HepG2 (cell line): ENCODE results near the gene PPM1E. TPM values are rescaled to one million over a fixed set of nuclear protein-coding genes. Genes with fewer than 3 reads are reported as not detected.

Experiments
- ATAC-seq: fragments of 200-7000 bp; cut with Tn5 transposase; 3 replicates; pipeline ENCODE4 v1.9.1; 2020; ENCODE audit warnings: mild to moderate bottlenecking, moderate library complexity
- BruUV-seq: library from RNA; stranded (reverse); fragments of 400-500 nt; replicated peaks from 2 replicates; lab custom pipeline; 2021; lab: Mats Ljungman, UMichigan
- CTCF ChIA-PET: fragments of 300-600 bp; formaldehyde crosslinking; extraction: SDS; loops from one replicate; lab custom pipeline; 2021; ENCODE audit warnings: low total read pairs, inconsistent platforms, low intra/inter-chr PET ratio; lab: Yijun Ruan, JAX
- POLR2A ChIA-PET: fragments of 350-600 bp; sonication (Branson Sonifier 250); formaldehyde crosslinking; loops from one replicate; lab custom pipeline; 2020; ENCODE audit warnings: antibody characterized with exemption, inconsistent platforms; lab: Yijun Ruan, JAX
- DNase-seq: peaks from one replicate; pipeline ENCODE4 v3.0.0-alpha.2; 2015; ENCODE audit warnings: low spot score
- FAIRE-seq: peaks from 3 replicates; lab custom pipeline; 2011; peaks lifted over from hg19 to GRCh38; lab: Jason Lieb, UNC
- H2AFZ ChIP-seq: one replicate; pipeline ENCODE4 v1.6.1; 2011; ENCODE audit warnings: low read length, inconsistent platforms
- H3K27ac ChIP-seq: fragments of 300-600 bp; 3 replicates; pipeline ENCODE4 v1.8.0; 2011; ENCODE audit warnings: mixed run types, mild to moderate bottlenecking, mixed read lengths, low read length, inconsistent platforms; ENCODE audit not compliant: insufficient read depth; ENCODE audit errors: extremely low read length
- H3K27me3 ChIP-seq, 2 experiments: fragments of 200-600 bp in 1 of 2; 2 replicates in 1 of 2; 3 replicates in 1 of 2; pipeline versions ENCODE4 v1.6.0 to v1.8.0; 2011; ENCODE audit warnings: low read length in 2 of 2, mild to moderate bottlenecking in 2 of 2, moderate library complexity in 2 of 2, inconsistent platforms in 1 of 2; ENCODE audit not compliant: insufficient read depth in 2 of 2, control insufficient read depth in 1 of 2
- H3K36me3 ChIP-seq, 2 experiments: fragments of 200-600 bp in 1 of 2; replicated peaks in 1 of 2; 2 replicates in 1 of 2; 3 replicates in 1 of 2; pipeline versions ENCODE4 v1.5.1 to v1.8.0; 2011; ENCODE audit warnings: low read length in 2 of 2, inconsistent platforms in 1 of 2; ENCODE audit not compliant: insufficient read depth in 2 of 2, control insufficient read depth in 1 of 2
- H3K4me1 ChIP-seq: 2 replicates; pipeline ENCODE4 v1.5.1; 2012; ENCODE audit warnings: low read length, inconsistent platforms; ENCODE audit not compliant: insufficient read depth
- H3K4me2 ChIP-seq: 2 replicates; pipeline ENCODE4 v1.6.0; 2011; ENCODE audit warnings: low read depth, low read length, inconsistent platforms
- H3K4me3 ChIP-seq, 3 experiments: fragments of 200-600 bp in 1 of 3; sonication (generic), shearing (Covaris generic) in 1 of 3; replicated peaks in 1 of 3; 2 replicates each; pipeline ENCODE4 v1.5.1; 2011 to 2016; ENCODE audit warnings: low read length in 3 of 3, inconsistent platforms in 2 of 3, low read depth in 2 of 3, mild to moderate bottlenecking in 2 of 3, control low read depth in 1 of 3, mixed read lengths in 1 of 3; ENCODE audit not compliant: insufficient read depth in 1 of 3
- H3K79me2 ChIP-seq: one replicate; pipeline ENCODE4 v1.6.1; 2011; ENCODE audit warnings: low read length, inconsistent platforms; ENCODE audit not compliant: insufficient read depth
- H3K9ac ChIP-seq: 2 replicates; pipeline ENCODE4 v1.6.0; 2011; ENCODE audit warnings: mild to moderate bottlenecking, low read depth, low read length, inconsistent platforms; ENCODE audit not compliant: insufficient read depth
- H3K9me3 ChIP-seq: 2 replicates; pipeline ENCODE4 v1.5.1; 2012; ENCODE audit warnings: mild to moderate bottlenecking, low read length
- H4K20me1 ChIP-seq: 2 replicates; pipeline ENCODE4 v1.6.0; 2011; ENCODE audit warnings: inconsistent platforms, mild to moderate bottlenecking, low read length, moderate library complexity; ENCODE audit not compliant: insufficient read depth
- ATF6 ChIP-seq: sonication (generic); formaldehyde crosslinking; conservative IDR thresholded peaks from 2 replicates; pipeline ENCODE4 v1.4.0; 2020; ENCODE audit warnings: missing genetic modification reagents
- HIVEP1 ChIP-seq: sonication (generic); formaldehyde crosslinking; IDR thresholded peaks from 2 replicates; pipeline ENCODE4 v1.4.0; 2020; ENCODE audit warnings: mild to moderate bottlenecking, missing genetic modification reagents
- HOXA3 ChIP-seq: sonication (generic); formaldehyde crosslinking; IDR thresholded peaks from 2 replicates; pipeline ENCODE4 v1.5.0; 2020; ENCODE audit warnings: missing genetic modification reagents
- ZHX2 ChIP-seq, 2 experiments: sonication (generic) in 1 of 2; formaldehyde crosslinking in 1 of 2; IDR thresholded peaks; 2 replicates each; pipeline versions ENCODE4 v1.6.1 to v1.9.0; 2014 to 2022; ENCODE audit warnings: antibody characterized with exemption in 1 of 2, borderline replicate concordance in 1 of 2, inconsistent platforms in 1 of 2, low read depth in 1 of 2, missing genetic modification reagents in 1 of 2
- ZNF180 ChIP-seq: sonication (generic); formaldehyde crosslinking; IDR thresholded peaks from 2 replicates; pipeline ENCODE4 v1.4.0; 2020; ENCODE audit warnings: low read depth, missing genetic modification reagents, borderline replicate concordance
- ZNF232 ChIP-seq: sonication (generic); formaldehyde crosslinking; IDR thresholded peaks from 2 replicates; pipeline ENCODE4 v1.4.0; 2020; ENCODE audit warnings: missing genetic modification reagents, borderline replicate concordance
- ZNF567 ChIP-seq: sonication (generic); formaldehyde crosslinking; IDR thresholded peaks from 2 replicates; pipeline ENCODE4 v1.8.1; 2023; ENCODE audit warnings: mild to moderate bottlenecking, missing genetic modification reagents, borderline replicate concordance
- ZNF569 ChIP-seq: sonication (generic); formaldehyde crosslinking; IDR thresholded peaks from 2 replicates; pipeline ENCODE4 v1.5.0; 2020; ENCODE audit warnings: mild to moderate bottlenecking, missing genetic modification reagents, moderate library complexity, borderline replicate concordance
- ZNF629 ChIP-seq: sonication (generic); formaldehyde crosslinking; conservative IDR thresholded peaks from 2 replicates; pipeline ENCODE4 v1.5.0; 2020; ENCODE audit warnings: missing genetic modification reagents
- ZSCAN22 ChIP-seq: sonication (generic); formaldehyde crosslinking; IDR thresholded peaks from 2 replicates; pipeline ENCODE4 v1.4.0; 2020; ENCODE audit warnings: mild to moderate bottlenecking, missing genetic modification reagents
- in situ Hi-C: cut with HindIII; loops from 2 replicates; pipeline ENCODE4 v1.10.0; 2017; ENCODE audit warnings: low pct_unique_long_range_greater_than_20kb; ENCODE audit not compliant: extremely low pct_ligation_motif_present
- intact Hi-C: fragments of 100-400 bp; cut with micrococcal nuclease; formaldehyde crosslinking; loops from one replicate; pipeline ENCODE4 v1.10.0; 2022; ENCODE audit not compliant: unreplicated experiment
- polyA plus RNA-seq, 8 experiments: library from polyadenylated mRNA; depleted of rRNA in 3 of 8; stranded (reverse) in 7 of 8; unstranded in 1 of 8; fragments of >200 nt; fragmentation: Illumina TruSeq in 4 of 8; extraction: Trizol in 4 of 8; gene quantifications; 2 replicates each; pipeline versions ENCODE4 v1.2.1 to v1.2.3, GENCODE V29; 2011 to 2016; ENCODE audit warnings: low read depth in 4 of 8, missing spikeins in 1 of 8, mixed read lengths in 1 of 8; ENCODE audit not compliant: insufficient read depth in 1 of 8
- total RNA-seq, 5 experiments: library from RNA; depleted of rRNA; stranded (reverse); fragments of >200 nt; fragmentation: Illumina TruSeq; extraction: Trizol; gene quantifications; 2 replicates each; pipeline ENCODE4 v1.2.3, GENCODE V29; 2016; ENCODE audit warnings: low read depth in 1 of 5
- TF ChIP-seq, protein P1 (sequence below): sonication (generic); formaldehyde crosslinking; IDR thresholded peaks from 2 replicates; pipeline ENCODE4 v1.8.1; 2023; ENCODE audit warnings: mild to moderate bottlenecking, missing genetic modification reagents

Gene PPM1E
- total and polyA plus RNA-seq, 2 of the 13 experiments (the other 11 are each of a cell fraction or from before 2014, with no cell fraction given), result 0.15 TPM; not detected in 1

- DNase-seq (no peak), FAIRE-seq (no peak), ATAC-seq (no peak)
- Histone ChIP-seq H2AFZ (no peak overlapping the region), H3K9me3 (peaks cover 30% of the 10 kb centered on the region), H3K27me3 (no peaks in the 10 kb centered on the region), H3K27ac (no peak overlapping the region), H3K9ac (no peak overlapping the region), H3K36me3 (no peaks in the 10 kb centered on the region), H3K4me2 (no peak overlapping the region), H4K20me1 (no peaks in the 10 kb centered on the region), H3K79me2 (no peaks in the 10 kb centered on the region), H3K4me1 (no peaks in the 10 kb centered on the region), H3K4me3 (no peak overlapping the region)
- ChIA-PET CTCF (no interaction called here), POLR2A (no interaction called here)
- TF ChIP-seq ZHX2 (IDR thresholded peaks at IDR 0.05; ENCODE audit: low read depth), result no peak
- TF ChIP-seq ZHX2 (CRISPR knock-in tag; IDR thresholded peaks at IDR 0.05; ENCODE audit: borderline replicate concordance), result no peak
- TF ChIP-seq ZNF569 (CRISPR knock-in tag), result no peak
- no peak for TF ChIP-seq ATF6 (CRISPR knock-in tag)
- TF ChIP-seq HIVEP1 (CRISPR knock-in tag), result no peak
- TF ChIP-seq ZNF232 (CRISPR knock-in tag), result no peak
- TF ChIP-seq HOXA3, result no peak
- no peak for TF ChIP-seq ZNF629 (CRISPR knock-in tag)
- TF ChIP-seq ZNF567 (CRISPR knock-in tag), result no peak
- TF ChIP-seq ZNF180 (CRISPR knock-in tag), result no peak
- TF ChIP-seq, protein P1, sequence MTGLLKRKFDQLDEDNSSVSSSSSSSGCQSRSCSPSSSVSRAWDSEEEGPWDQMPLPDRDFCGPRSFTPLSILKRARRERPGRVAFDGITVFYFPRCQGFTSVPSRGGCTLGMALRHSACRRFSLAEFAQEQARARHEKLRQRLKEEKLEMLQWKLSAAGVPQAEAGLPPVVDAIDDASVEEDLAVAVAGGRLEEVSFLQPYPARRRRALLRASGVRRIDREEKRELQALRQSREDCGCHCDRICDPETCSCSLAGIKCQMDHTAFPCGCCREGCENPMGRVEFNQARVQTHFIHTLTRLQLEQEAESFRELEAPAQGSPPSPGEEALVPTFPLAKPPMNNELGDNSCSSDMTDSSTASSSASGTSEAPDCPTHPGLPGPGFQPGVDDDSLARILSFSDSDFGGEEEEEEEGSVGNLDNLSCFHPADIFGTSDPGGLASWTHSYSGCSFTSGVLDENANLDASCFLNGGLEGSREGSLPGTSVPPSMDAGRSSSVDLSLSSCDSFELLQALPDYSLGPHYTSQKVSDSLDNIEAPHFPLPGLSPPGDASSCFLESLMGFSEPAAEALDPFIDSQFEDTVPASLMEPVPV (CRISPR knock-in tag), result no peak
- TF ChIP-seq ZSCAN22 (CRISPR knock-in tag), result no peak
- intact Hi-C loops, result no loop called here
- no TSS peak for BruUV-seq
- in situ Hi-C loops, result no loop called here
These were observed 157.9 kb downstream of the PPM1E start for GRCh38 chr17:58913552-58913951.
